Kidney (tissue), 14 donors: ENCODE data around the gene GPC5. TPM values are rescaled to one million over a fixed set of nuclear protein-coding genes. Genes with fewer than 3 reads are reported as not detected.

ENCODE experiments used
- DNase-seq, 5 donors: peaks; one replicate each; pipeline ENCODE4 v3.0.0-alpha.2; 2013 to 2020
- FAIRE-seq: peaks from 2 replicates; lab custom pipeline; 2012; peaks lifted over from hg19 to GRCh38; lab: Jason Lieb, UNC
- H3K27ac ChIP-seq, 2 donors: one replicate each; pipeline ENCODE4 v1.7.0; 2013; ENCODE audit warnings: low read depth in 2 of 2, low read length in 2 of 2, inconsistent platforms in 1 of 2
- H3K27me3 ChIP-seq: one replicate; pipeline ENCODE4 v1.7.1; 2013; ENCODE audit warnings: low read length, inconsistent platforms; ENCODE audit not compliant: control insufficient read depth, insufficient read depth
- H3K36me3 ChIP-seq, 3 donors: one replicate each; pipeline versions ENCODE4 v1.7.0 to v1.7.1; 2013; ENCODE audit warnings: low read length in 3 of 3, control low read depth in 1 of 3, inconsistent platforms in 1 of 3; ENCODE audit not compliant: insufficient read depth in 3 of 3, control insufficient read depth in 2 of 3
- H3K4me1 ChIP-seq, 3 donors: one replicate each; pipeline versions ENCODE4 v1.7.0 to v1.7.1; 2013; ENCODE audit warnings: low read length in 3 of 3, inconsistent platforms in 1 of 3, low read depth in 1 of 3; ENCODE audit not compliant: control insufficient read depth in 2 of 3, insufficient read depth in 2 of 3
- H3K4me3 ChIP-seq, 3 donors: one replicate each; pipeline versions ENCODE4 v1.7.0 to v1.8.1; 2013; ENCODE audit warnings: low read length in 3 of 3, control low read depth in 1 of 3, inconsistent platforms in 1 of 3
- H3K9ac ChIP-seq, 3 donors: one replicate each; pipeline versions ENCODE4 v1.7.0 to v1.7.1; 2013; ENCODE audit warnings: low read length in 3 of 3, control low read depth in 1 of 3, inconsistent platforms in 1 of 3
- H3K9me3 ChIP-seq, 3 donors: one replicate each; pipeline versions ENCODE4 v1.7.0 to v1.7.1; 2013; ENCODE audit warnings: low read length in 3 of 3, control low read depth in 1 of 3, inconsistent platforms in 1 of 3; ENCODE audit not compliant: control insufficient read depth in 2 of 3, insufficient read depth in 1 of 3
- CTCF ChIP-seq: IDR thresholded peaks from 3 replicates; pipeline ENCODE4 v1.5.1; 2012; ENCODE audit warnings: mild to moderate bottlenecking, moderate library complexity, borderline replicate concordance; ENCODE audit not compliant: insufficient read depth; ENCODE audit errors: extremely low read depth
- intact Hi-C: fragments of 100-400 bp; cut with DNase I; formaldehyde crosslinking; loops from one replicate; pipeline ENCODE4 v1.11.1; 2022
- polyA plus RNA-seq: library from polyadenylated mRNA; stranded (reverse); fragments of 350-450 nt; fragmentation: Illumina TruSeq; extraction: RNeasy Lipid Tissue Mini Kit (QIAGEN cat#74804); gene quantifications from one replicate; pipeline ENCODE4 v1.2.3, GENCODE V29; 2014; ENCODE audit warnings: low read depth, low replicate concordance; ENCODE audit not compliant: insufficient read depth
- total RNA-seq: library from RNA; stranded (reverse); fragmentation: NEBNext Ultra II Directional; extraction: Animal tissue kit (Norgen Biotek cat#: 25700); gene quantifications from one replicate; pipeline ENCODE4 v1.2.1, GENCODE V29; 2021
- donor health status: control.
- donor health status: control.
- donor health status: control.
- donor health status: control.
- donor health status: control.
- donor health status: DM: yes; HTN: yes; CAD: no.
- donor health status: Normal renal cell carcinoma (clear cell type).

Gene GPC5
- total and polyA plus RNA-seq, 2 donors from 2014 or later: 0.47 to 6.8 TPM

- Histone ChIP-seq H3K27me3 (no peaks in the 10 kb centered on the region), H3K27ac (peak overlapping the region in 1 of 2 donors; percentile 38), H3K4me1 (no peaks in the 10 kb centered on the region), H3K36me3 (no peaks in the 10 kb centered on the region), H3K9ac (no peak overlapping the region), H3K9me3 (no peaks in the 10 kb centered on the region), H3K4me3 (peak overlapping the region in 1 of 3 donors; percentile 4)
- intact Hi-C loops: no loop called here
- no peak for TF ChIP-seq CTCF
- FAIRE-seq: no peak
- peak in 3 of 5 donors; percentile 22 to 86 (median 66) for DNase-seq
Measured at GRCh38 chr13:92103689-92104153, 705.3 kb downstream of the GPC5 start.

GRCh38 chr13:92122186-92122853, 723.9 kb downstream of the GPC5 start:
- intact Hi-C loops: no loop called here
- Histone ChIP-seq H3K27ac (no peak overlapping the region), H3K9ac (no peak overlapping the region), H3K27me3 (no peaks in the 10 kb centered on the region), H3K36me3 (no peaks in the 10 kb centered on the region), H3K4me1 (no peaks in the 10 kb centered on the region), H3K4me3 (no peak overlapping the region), H3K9me3 (no peaks in the 10 kb centered on the region)
- FAIRE-seq (no peak), DNase-seq (peak in 4 of 5 donors; percentile 48 to 78 (median 68))
- no peak for TF ChIP-seq CTCF

- no peaks in the 10 kb centered on the region for H3K4me1 ChIP-seq
- DNase-seq (no peak), FAIRE-seq (no peak)
- no peaks in the 10 kb centered on the region for H3K36me3 ChIP-seq
- H3K27ac ChIP-seq: no peak overlapping the region
- no peak for TF ChIP-seq CTCF
- intact Hi-C loops: no loop called here
- no peak overlapping the region for H3K9ac ChIP-seq
- no peaks in the 10 kb centered on the region for H3K27me3 ChIP-seq
- H3K9me3 ChIP-seq: no peaks in the 10 kb centered on the region
- no peak overlapping the region for H3K4me3 ChIP-seq
Measured at GRCh38 chr13:92126399-92126798, 728.0 kb downstream of the GPC5 start.
